WI38 (cell line): Measurements from ENCODE around the gene RCSD1.

Experiments
- H3K4me3 ChIP-seq: 2 replicates; pipeline ENCODE4 v1.5.1; 2011; ENCODE audit warnings: low read depth, mild to moderate bottlenecking, control low read depth, low read length
- CTCF ChIP-seq: IDR thresholded peaks from 2 replicates; pipeline ENCODE4 v1.5.1; 2012; ENCODE audit warnings: low read depth, mild to moderate bottlenecking, control low read depth, low read length

The RCSD1 gene

DNA sequence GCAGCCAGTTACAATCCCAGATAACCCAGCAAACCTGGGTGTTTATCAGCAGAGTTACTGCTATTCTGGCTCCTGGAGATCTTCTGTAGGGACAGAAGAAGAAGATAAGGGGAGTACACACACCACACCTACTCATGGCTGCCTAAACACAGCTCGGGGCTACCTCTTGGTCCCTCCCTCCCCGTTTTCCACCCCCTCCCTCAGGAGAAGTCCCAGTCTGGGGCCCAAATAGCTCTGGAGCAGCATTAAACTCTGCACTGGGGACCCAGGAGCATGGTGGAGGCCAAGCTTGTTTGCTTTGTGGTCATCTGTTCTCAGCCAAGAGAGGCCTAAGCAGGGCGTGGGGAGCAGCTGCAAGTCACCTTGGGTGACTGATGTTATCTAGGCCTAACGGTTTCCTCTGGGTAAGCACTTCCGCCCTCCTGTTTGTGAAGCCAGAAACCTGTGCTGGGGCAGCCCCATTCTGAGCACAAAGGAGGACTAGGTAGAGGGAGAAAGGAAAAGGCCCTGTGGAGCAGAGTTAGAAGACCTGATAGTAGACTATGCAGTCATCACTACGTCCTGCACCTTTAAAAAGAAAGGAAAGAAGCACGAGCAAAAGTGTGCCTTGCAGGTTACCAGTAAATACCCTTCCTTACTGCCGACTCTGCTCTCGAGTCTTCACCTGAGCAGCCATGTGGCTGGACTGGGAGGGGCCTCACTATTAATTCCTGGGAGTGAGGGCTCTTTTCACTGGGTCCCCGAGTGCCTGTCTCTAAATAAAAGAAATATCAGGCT is 2.0 kb upstream of the RCSD1 start:
- H3K4me3 ChIP-seq, result no peak overlapping the region
- no peak for TF ChIP-seq CTCF

- H3K4me3 ChIP-seq, result no peak overlapping the region
- no peak for TF ChIP-seq CTCF
These were observed 1.1 kb upstream of the RCSD1 start for GRCh38 chr1:167628741-167629515.

- peak overlapping the region; percentile 29; the same call in 1 of the 2 replicates for H3K4me3 ChIP-seq
- TF ChIP-seq CTCF, result no peak
These were observed 745 bp downstream of the RCSD1 start for GRCh38 chr1:167630568-167631385.

- no peak overlapping the region for H3K4me3 ChIP-seq
- TF ChIP-seq CTCF, result no peak
These were observed 1.4 kb downstream of the RCSD1 start for GRCh38 chr1:167631386-167631935.

DNA sequence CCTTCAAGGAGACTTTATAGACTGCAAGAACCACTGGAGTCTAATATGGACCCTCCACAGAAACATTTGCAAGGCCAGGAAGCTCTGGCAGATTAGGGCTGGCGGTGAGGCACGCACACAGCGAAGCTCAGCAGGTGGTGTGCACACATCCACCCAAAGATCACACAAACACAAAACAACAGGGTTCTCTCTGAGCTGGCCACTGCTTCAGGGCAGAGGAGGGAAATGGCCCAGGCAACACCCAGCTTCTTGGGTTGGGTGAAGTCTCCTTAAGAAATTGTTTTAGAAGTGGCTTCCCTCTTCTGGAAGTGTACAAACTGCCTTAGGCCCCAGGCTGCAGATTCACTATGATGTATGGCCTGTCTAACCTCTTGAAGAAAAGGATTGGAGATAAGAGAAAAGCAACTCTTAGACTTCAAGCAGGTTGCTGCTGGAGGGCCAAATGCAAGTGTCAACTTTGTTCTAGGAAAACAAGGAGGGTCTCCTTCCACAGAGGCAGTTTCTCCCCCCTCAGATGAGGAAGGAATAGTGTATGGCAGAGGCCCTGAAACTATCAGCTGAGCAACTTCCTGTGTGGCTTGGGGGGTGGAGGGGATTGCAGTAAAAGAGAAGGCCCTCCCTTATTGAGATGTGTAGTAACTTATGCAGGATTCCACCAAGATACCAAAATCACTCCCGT is 2.0 kb downstream of the RCSD1 start:
- H3K4me3 ChIP-seq, result no peak overlapping the region
- no peak for TF ChIP-seq CTCF

DNA sequence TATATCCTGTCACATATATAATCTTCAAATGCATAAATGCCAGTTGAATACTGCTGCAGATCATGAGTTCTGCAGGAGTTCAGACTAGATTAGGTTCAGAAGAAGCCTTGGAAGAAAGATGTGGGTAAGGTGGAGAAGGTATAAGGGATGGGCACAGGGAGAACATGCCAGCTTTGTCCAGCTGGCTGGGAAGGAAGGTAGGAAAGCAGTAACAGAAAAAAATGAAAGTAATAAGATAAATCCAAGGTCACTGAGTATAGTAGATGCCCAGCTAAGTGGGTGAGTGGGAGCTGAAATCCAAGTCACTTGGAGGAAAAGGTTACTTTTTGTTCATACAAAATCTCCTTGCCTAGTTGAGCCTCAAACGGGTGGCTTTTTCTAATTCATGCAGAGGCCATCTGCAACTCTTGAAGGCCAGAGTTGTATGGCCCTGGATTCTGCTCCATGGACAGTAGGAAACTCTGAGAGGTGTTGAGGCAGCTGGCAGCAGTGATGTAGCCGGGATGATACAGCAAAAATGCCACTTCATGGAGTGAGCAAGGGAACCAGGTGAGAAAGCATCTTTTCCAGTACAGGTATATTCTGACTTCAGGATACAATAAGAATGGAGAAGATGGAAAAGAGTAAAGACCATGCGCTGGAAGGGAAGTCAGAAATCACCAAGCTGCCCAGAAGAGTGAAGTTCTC is 3.4 kb downstream of the RCSD1 start:
- H3K4me3 ChIP-seq, result no peak overlapping the region
- no peak for TF ChIP-seq CTCF
